Right atrium auricular region (tissue), 2 donors: ENCODE data around the gene SERPINB13. TPM values are rescaled to one million over a fixed set of nuclear protein-coding genes. Genes with fewer than 3 reads are reported as not detected.

Experiments
- DNase-seq: peaks from one replicate; pipeline ENCODE4 v3.0.0-alpha.2; 2019; ENCODE audit warnings: low spot score
- H3K27ac ChIP-seq, 2 donors: fragments of 200-600 bp; sonication (generic); 1 replicate in 1 of 2; 2 replicates in 1 of 2; pipeline ENCODE4 v1.5.1; 2016 to 2019
- H3K27me3 ChIP-seq, 2 donors: fragments of 200-600 bp; sonication (generic); one replicate each; pipeline versions ENCODE4 v1.5.1 to v1.6.0; 2017 to 2019
- H3K36me3 ChIP-seq: fragments of 200-600 bp; sonication (generic); one replicate; pipeline ENCODE4 v1.5.1; 2016
- H3K4me1 ChIP-seq, 2 donors: fragments of 200-600 bp; sonication (generic); one replicate each; pipeline versions ENCODE4 v1.5.1 to v1.6.0; 2017 to 2019
- H3K4me3 ChIP-seq, 2 donors: fragments of 200-600 bp; sonication (generic); 1 replicate in 1 of 2; 2 replicates in 1 of 2; pipeline ENCODE4 v1.5.1; 2017 to 2019; ENCODE audit warnings: mild to moderate bottlenecking in 1 of 2, moderate library complexity in 1 of 2
- H3K9me3 ChIP-seq, 2 donors: fragments of 200-600 bp; sonication (generic); one replicate each; pipeline ENCODE4 v1.5.1; 2019
- total RNA-seq, 2 donors: library from RNA; depleted of rRNA; stranded (reverse); fragments of >200 nt; gene quantifications; one replicate each; pipeline ENCODE4 v1.1.0, GENCODE V29; 2016
- TF ChIP-seq, protein P1 (sequence below), 2 donors: fragments of 200-600 bp; sonication (generic); IDR thresholded peaks; one replicate each; pipeline ENCODE4 v1.5.1; 2019; ENCODE audit warnings: antibody characterized with exemption in 2 of 2

Gene SERPINB13, protein sequence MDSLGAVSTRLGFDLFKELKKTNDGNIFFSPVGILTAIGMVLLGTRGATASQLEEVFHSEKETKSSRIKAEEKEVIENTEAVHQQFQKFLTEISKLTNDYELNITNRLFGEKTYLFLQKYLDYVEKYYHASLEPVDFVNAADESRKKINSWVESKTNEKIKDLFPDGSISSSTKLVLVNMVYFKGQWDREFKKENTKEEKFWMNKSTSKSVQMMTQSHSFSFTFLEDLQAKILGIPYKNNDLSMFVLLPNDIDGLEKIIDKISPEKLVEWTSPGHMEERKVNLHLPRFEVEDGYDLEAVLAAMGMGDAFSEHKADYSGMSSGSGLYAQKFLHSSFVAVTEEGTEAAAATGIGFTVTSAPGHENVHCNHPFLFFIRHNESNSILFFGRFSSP
- not detected for total RNA-seq

- no peaks in the 10 kb centered on the region for H3K27me3 ChIP-seq
- TF ChIP-seq, protein P1, sequence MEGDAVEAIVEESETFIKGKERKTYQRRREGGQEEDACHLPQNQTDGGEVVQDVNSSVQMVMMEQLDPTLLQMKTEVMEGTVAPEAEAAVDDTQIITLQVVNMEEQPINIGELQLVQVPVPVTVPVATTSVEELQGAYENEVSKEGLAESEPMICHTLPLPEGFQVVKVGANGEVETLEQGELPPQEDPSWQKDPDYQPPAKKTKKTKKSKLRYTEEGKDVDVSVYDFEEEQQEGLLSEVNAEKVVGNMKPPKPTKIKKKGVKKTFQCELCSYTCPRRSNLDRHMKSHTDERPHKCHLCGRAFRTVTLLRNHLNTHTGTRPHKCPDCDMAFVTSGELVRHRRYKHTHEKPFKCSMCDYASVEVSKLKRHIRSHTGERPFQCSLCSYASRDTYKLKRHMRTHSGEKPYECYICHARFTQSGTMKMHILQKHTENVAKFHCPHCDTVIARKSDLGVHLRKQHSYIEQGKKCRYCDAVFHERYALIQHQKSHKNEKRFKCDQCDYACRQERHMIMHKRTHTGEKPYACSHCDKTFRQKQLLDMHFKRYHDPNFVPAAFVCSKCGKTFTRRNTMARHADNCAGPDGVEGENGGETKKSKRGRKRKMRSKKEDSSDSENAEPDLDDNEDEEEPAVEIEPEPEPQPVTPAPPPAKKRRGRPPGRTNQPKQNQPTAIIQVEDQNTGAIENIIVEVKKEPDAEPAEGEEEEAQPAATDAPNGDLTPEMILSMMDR (IDR thresholded peaks at IDR 0.05): no peak
- H3K4me1 ChIP-seq: no peaks in the 10 kb centered on the region
- no peak for DNase-seq
- H3K36me3 ChIP-seq: no peaks in the 10 kb centered on the region
- no peak within 1 kb of the TSS for H3K4me3 ChIP-seq
- H3K27ac ChIP-seq: no peak within 1 kb of the TSS
- H3K9me3 ChIP-seq: no peaks in the 10 kb centered on the region
Observed at GRCh38 chr18:63586966-63587365, at the start of gene SERPINB13. Gene SERPINB13 (plus strand): TSS chr18:63587343. CDS start chr18:63588668, 1,325 bp downstream.

- Histone ChIP-seq H3K36me3 (no peaks in the 10 kb centered on the region), H3K4me1 (no peaks in the 10 kb centered on the region), H3K4me3 (no peak overlapping the region), H3K27me3 (no peaks in the 10 kb centered on the region), H3K27ac (no peak overlapping the region), H3K9me3 (no peaks in the 10 kb centered on the region)
- TF ChIP-seq, protein P1 (IDR thresholded peaks at IDR 0.05): no peak
- DNase-seq: no peak
Observed at GRCh38 chr18:63539904-63540510, 47.1 kb upstream of the SERPINB13 start.

GRCh38 chr18:63542069-63542468 is 45.1 kb upstream of the SERPINB13 start, which contains the start of gene SERPINB12:
Gene SERPINB12 (plus strand): TSS chr18:63542369. CDS start chr18:63556160, 13,791 bp downstream.
- no peaks in the 10 kb centered on the region for H3K9me3 ChIP-seq
- DNase-seq: no peak
- H3K4me1 ChIP-seq: no peaks in the 10 kb centered on the region
- H3K36me3 ChIP-seq: no peaks in the 10 kb centered on the region
- no peaks in the 10 kb centered on the region for H3K27me3 ChIP-seq
- TF ChIP-seq, protein P1 (IDR thresholded peaks at IDR 0.05): no peak
- H3K4me3 ChIP-seq: no peak within 1 kb of the TSS
- no peak within 1 kb of the TSS for H3K27ac ChIP-seq

DNA sequence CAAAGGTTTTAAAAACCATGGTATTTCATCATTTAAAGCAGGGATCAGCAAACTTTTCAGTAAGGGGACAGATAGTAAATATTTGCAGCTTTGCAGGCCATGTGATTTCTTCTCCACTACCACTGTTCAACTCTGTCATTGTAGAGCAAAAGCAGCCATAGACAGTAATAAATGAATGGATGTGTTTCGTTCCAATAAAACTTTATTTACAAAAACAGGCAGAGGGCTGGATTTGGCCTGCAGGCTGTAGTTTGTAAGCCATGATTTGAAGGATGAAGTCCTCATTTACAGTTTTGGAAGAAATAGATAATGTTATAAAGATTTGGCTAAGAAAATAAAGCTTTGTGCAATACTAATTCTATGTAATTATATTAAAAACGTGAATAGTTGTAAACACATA is 43.1 kb upstream of the SERPINB13 start:
- H3K9me3 ChIP-seq: no peaks in the 10 kb centered on the region
- H3K36me3 ChIP-seq: no peaks in the 10 kb centered on the region
- no peaks in the 10 kb centered on the region for H3K4me1 ChIP-seq
- H3K27me3 ChIP-seq: no peaks in the 10 kb centered on the region
- H3K4me3 ChIP-seq: no peak overlapping the region
- TF ChIP-seq, protein P1 (IDR thresholded peaks at IDR 0.05): no peak
- DNase-seq: no peak
- no peak overlapping the region for H3K27ac ChIP-seq

DNA sequence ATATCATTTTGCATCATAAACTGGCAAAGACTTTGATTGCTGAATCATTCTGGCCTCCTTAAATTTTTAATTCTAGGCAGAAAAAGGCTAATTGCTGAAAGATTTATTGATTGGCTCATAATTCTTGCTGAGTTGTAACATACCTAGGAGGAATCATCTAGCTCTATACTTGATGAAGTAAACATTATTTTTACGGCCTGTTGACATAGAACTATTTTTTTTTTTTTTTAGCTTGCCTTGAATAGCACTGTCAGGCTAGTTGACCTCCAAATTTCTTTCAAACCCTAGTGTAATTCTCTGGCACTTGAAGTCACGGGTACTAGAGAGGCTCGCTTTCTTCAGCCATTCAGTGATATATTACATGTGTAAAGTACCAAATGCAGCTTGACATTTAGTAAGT is 42.1 kb upstream of the SERPINB13 start:
- H3K27ac ChIP-seq: no peak overlapping the region
- H3K4me1 ChIP-seq: no peaks in the 10 kb centered on the region
- H3K9me3 ChIP-seq: no peaks in the 10 kb centered on the region
- TF ChIP-seq, protein P1 (IDR thresholded peaks at IDR 0.05): no peak
- H3K27me3 ChIP-seq: no peaks in the 10 kb centered on the region
- no peak overlapping the region for H3K4me3 ChIP-seq
- no peaks in the 10 kb centered on the region for H3K36me3 ChIP-seq
- no peak for DNase-seq
